D341Med (cell line): ENCODE data around the gene RFX7.

Experiments used
- DNase-seq: peaks from one replicate; pipeline ENCODE4 v3.0.0; 2012; ENCODE audit warnings: low spot score

Gene RFX7

DNA sequence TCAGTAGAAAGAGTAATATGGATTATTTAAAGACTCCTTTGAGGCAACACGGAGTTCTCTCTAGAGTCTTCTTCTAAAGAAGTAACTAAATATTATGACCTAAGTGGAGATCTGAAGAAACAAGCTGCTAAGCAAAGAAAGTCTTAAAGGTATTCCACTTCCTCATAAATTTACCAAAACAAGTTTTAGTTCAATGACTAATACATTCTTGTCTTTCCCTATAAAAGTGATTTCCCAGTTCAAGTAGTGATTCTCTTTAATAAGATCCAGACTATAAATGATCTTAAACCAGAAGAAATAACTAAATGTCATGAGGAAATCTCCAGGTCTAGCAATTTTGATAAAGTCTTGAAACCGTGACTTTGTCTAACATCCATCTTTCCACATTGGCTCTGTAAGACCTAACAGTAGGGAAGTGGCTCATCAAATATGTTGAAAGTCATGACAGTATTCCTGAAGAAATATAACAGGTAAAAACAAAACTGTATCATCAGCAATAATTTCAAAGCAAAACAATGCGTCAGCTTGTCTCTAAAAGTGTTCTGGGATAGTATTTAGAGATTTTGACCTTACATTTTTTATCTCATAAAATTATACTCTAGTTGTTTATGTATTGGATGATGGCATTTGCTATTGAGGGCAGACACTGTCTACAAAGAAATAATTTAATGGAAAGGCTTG lies 198.5 kb downstream of the RFX7 start:
- DNase-seq = no peak

DNA sequence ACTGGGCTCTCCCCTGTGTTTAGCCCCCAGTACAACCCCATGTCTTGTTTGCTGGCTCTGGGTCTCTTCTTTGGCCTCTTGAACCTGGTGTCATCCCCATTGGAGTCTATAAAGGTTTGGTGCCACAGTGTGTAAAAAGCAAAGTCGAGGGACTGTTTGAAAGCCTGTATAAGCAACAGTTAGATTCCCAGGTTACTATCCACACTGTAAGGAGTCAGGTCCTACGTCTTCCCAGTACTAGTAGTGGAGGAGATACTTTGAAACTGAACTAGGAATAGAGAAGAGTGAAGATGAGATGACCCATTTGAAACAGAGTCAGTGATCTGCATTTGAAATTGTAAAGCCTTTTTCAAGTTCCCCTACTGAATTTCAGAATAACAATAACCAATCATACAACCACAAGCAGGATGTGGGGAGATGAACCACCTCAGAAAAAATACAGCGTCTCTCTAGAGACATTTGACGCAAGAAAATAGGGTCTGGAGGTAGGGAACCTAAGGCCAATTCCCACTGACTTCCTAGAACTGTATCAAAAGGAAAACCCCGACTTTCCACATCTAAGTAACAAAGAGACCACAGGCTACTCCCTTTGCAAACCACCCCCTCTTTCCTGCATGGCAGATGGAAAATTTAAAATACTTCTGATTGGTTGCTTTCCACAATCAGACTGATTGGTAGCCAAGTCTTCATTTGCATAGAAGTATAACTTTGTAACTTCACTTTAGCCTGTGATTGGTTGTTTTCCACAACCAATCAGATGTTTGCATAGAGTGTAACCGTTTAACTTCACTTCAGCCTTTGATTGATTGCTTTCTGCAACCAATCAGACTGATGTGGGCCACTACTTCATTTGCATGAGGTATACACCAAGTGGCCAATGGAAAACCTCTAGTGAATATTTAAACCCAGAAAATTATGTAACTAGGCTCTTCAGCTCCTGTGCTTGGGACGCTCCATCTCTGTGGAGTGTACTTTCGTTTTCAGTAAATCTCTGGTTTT lies 200.4 kb downstream of the RFX7 start:
- DNase-seq = no peak

DNA sequence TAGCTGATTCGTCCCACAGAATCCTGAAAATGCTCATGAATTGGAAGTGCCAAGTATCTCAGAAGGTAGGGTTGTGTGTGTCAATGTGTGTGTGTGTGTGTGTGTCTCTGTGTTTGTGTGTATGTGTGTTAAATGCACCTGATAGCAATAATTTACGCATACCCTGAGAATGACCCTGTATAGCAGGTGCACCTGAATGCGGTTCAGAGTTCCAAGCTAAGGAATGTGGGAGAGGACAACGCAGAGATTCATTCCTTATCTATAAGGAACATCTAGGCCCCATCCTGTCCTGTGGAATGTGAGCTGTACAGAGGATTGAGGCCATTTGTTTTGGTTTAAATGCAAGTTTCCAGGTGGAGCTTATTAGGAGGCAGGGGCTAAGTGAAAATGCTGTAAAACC lies 201.2 kb downstream of the RFX7 start:
- DNase-seq = no peak

- DNase-seq = no peak
Observed at GRCh38 chr15:56042031-56042430, 201.6 kb downstream of the RFX7 start.

DNA sequence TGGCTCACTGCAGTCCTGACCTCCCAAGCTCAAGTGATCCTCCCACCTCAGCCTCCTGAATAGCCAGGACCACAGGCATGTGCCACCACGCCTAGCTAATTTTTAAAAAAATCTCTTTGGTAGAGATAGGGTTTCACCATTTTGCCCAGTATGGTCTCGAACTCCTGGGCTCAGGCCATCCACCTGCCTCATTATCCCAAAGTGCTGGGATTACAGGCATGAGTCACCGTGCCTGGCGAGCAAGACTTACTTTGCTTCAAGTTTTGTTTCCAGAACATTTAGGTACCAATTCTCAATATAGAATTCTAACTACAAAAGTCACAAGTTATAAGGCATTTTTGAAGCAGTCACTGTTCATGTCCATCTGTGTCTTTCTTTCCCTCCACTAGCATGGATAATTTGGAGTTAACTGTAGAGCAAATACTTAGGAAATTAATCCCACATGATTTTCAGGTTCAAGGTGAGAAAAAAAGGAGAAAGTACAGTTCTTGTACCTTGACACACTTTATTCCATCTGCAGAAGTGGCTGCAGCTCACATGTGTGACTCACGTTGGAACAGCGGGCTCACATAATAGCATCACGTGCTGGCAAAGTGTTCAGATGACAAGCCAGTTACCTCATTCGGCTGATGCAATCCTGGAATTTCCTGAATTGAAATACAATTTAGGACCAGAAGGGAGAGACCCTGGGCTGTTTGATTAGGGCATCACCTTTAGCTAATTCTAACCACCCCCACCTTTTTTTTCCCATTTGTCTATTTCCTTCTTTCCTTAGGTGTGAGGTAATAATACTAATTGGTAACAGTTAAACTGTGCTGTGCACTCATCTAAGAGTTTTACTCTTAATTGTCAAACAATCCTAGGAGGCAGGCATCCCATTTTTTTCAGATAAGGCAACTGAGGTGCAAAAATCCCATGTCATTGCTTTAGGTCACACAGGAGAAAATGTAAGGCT lies 203.3 kb downstream of the RFX7 start:
- DNase-seq = no peak

GRCh38 chr15:56038707-56039106 lies 205.0 kb downstream of the RFX7 start:
- no peak for DNase-seq

- no peak for DNase-seq
Observed at GRCh38 chr15:56038015-56038414, 205.7 kb downstream of the RFX7 start.
